Measurements from ENCODE around the gene ARL8A.

DNA sequence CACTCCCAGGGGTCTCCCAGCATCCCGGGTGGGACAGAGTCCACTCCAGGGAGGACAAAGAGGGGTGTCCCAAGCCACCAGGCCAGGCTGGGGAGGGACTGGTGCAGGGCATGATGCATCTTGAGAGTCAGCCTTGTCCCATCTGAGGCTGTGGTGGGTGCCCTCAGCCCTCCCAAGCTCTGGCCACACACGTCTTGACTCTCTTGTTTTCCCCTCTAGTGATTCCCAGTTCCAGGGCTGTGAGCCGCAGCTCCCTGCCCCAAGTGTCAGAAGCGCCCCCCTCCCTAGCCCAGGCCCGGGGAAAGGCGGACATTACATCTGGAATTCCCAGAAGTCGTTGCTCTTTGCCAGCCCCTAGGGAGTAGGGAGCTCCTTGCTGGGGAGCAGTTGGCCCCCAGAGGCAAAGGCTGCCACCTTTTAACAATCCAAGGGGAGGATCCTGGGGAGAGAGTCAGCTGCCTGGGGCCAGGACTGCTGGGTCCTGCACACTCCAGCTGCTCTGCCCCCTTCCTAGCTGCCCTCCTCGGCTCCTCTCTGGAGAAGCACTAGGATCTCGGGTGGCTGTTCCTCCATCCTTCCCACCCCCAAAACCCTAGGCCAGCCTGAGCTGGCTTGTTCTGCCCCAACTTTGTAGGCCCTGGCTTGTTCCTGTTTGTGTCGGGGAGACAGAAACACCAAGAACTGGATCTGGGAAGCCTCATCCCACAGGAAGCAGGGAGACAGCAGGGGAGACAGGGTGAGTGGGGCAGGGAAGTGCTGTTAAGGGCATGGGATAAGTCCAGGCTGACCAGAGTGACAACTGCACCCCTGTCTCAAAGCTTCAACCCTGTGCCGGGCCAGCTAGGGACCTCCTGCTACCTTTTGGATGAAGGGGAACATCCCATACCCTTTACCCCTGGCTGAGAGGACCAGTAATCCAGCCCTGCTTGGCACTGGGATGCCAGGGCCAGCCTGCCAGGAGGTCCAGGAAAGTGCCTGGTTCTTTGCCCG is 19.0 kb upstream of the ARL8A start:
- TF ChIP-seq, protein P1, sequence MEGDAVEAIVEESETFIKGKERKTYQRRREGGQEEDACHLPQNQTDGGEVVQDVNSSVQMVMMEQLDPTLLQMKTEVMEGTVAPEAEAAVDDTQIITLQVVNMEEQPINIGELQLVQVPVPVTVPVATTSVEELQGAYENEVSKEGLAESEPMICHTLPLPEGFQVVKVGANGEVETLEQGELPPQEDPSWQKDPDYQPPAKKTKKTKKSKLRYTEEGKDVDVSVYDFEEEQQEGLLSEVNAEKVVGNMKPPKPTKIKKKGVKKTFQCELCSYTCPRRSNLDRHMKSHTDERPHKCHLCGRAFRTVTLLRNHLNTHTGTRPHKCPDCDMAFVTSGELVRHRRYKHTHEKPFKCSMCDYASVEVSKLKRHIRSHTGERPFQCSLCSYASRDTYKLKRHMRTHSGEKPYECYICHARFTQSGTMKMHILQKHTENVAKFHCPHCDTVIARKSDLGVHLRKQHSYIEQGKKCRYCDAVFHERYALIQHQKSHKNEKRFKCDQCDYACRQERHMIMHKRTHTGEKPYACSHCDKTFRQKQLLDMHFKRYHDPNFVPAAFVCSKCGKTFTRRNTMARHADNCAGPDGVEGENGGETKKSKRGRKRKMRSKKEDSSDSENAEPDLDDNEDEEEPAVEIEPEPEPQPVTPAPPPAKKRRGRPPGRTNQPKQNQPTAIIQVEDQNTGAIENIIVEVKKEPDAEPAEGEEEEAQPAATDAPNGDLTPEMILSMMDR (conservative IDR thresholded peaks at IDR 0.05), result no peak
- TF ChIP-seq ZFX (IDR thresholded peaks at IDR 0.05), result no peak
